ENCODE results near the gene HEBP2.

GRCh38 chr6:138422861-138423260, 18.8 kb downstream of the HEBP2 start:
- no peak for TF ChIP-seq CTCF (IDR thresholded peaks at IDR 0.05)
- TF ChIP-seq EZH2 (IDR thresholded peaks at IDR 0.05), result no peak
